ENCODE data around the gene FAM234B.

DNA sequence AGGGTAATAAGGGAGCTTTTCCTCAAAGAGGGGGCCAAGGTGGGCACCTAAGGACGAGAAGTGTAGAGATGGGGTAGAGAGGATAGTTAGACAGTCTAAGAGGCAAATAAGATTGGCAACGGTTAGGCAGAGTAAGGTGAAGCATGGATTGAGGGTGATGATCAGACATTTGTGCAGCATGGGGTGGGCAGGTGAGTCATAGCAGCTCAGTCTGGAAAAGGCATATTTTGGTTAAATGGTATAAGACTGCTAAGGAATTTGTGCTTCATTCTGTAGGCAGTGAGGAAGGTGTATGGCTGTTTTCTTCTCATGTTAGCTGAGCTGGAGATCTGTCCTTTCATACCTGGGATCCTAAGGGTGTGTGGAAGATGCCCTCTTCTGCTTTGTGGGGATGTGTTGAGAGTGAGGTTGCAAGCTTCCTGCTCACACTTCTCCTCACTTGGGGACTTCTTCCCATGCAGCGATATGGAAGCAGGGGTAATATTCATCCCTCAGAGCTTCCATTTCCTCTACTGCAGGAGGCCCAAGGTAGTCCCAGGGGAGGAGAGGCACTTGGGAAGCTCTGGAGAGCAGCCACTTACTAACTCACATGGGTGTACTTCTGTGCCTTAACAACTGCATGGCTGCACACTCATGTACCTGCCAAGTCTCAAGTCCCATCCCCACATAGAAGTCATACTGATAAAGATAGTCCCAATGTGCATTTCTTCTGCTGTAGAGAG, 30.4 kb downstream of the FAM234B start:
- TF ChIP-seq, protein P1, sequence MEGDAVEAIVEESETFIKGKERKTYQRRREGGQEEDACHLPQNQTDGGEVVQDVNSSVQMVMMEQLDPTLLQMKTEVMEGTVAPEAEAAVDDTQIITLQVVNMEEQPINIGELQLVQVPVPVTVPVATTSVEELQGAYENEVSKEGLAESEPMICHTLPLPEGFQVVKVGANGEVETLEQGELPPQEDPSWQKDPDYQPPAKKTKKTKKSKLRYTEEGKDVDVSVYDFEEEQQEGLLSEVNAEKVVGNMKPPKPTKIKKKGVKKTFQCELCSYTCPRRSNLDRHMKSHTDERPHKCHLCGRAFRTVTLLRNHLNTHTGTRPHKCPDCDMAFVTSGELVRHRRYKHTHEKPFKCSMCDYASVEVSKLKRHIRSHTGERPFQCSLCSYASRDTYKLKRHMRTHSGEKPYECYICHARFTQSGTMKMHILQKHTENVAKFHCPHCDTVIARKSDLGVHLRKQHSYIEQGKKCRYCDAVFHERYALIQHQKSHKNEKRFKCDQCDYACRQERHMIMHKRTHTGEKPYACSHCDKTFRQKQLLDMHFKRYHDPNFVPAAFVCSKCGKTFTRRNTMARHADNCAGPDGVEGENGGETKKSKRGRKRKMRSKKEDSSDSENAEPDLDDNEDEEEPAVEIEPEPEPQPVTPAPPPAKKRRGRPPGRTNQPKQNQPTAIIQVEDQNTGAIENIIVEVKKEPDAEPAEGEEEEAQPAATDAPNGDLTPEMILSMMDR (IDR thresholded peaks at IDR 0.05; ENCODE audit: low read depth, low read length): no peak
- TF ChIP-seq, protein P2, sequence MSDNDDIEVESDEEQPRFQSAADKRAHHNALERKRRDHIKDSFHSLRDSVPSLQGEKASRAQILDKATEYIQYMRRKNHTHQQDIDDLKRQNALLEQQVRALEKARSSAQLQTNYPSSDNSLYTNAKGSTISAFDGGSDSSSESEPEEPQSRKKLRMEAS (IDR thresholded peaks at IDR 0.05; ENCODE audit: low read depth, low read length): no peak
- TF ChIP-seq POLR2A (IDR thresholded peaks at IDR 0.05; ENCODE audit: extremely low read depth, insufficient read length): no peak
- TF ChIP-seq MYC (IDR thresholded peaks at IDR 0.05; ENCODE audit: low read depth, low read length): no peak

Measured in NB4 (cell line).